ENCODE measurements around the gene USP48. TPM values are rescaled to one million over a fixed set of nuclear protein-coding genes. Genes with fewer than 3 reads are reported as not detected.

The USP48 gene
- total and polyA plus RNA-seq, 2 of the 4 experiments (the other 2 are of a cell fraction), result 24.7 to 25.0 TPM

GRCh38 chr1:21663951-21664805 lies 118.8 kb downstream of the USP48 start:
- ATAC-seq (ENCODE audit: low read depth), result no peak
- no peak overlapping the region for H2AK9ac ChIP-seq (replicated peaks; ENCODE audit: low read depth, low read length, poor library complexity)
- H3K23ac ChIP-seq (ENCODE audit: low read depth, low read length), result no peak overlapping the region
- no peak overlapping the region for H2BK20ac ChIP-seq (ENCODE audit: low read depth, low read length)
- ChIA-PET CTCF (no interaction called here), POLR2A (ENCODE audit: unreplicated experiment) (no interaction called here)
- no peak overlapping the region for H3K4me3 ChIP-seq (ENCODE audit: insufficient read depth, low read depth, low read length)
- H2AFZ ChIP-seq (replicated peaks; ENCODE audit: low read length, poor library complexity), result no peak overlapping the region
- no peak overlapping the region for H4K91ac ChIP-seq (ENCODE audit: insufficient read depth, low read depth, low read length)
- no peak overlapping the region for H2BK15ac ChIP-seq (ENCODE audit: low read depth, low read length)
- no TSS peak for BruUV-seq (replicated peaks)
- H3K27me3 ChIP-seq (ENCODE audit: control insufficient read depth, insufficient read depth, low read length), result peaks cover 90% of the 10 kb centered on the region
- H3K18ac ChIP-seq (ENCODE audit: low read depth, low read length), result no peak overlapping the region
- dilution Hi-C loops (cut with HindIII; ENCODE audit: low sequenced_read_pairs, unreplicated experiment), result no loop called here
- H3K9ac ChIP-seq (ENCODE audit: low read depth, low read length), result no peak overlapping the region
- no peak overlapping the region for H3K27ac ChIP-seq (ENCODE audit: insufficient read depth, low read length)
- H3K56ac ChIP-seq (ENCODE audit: extremely low read depth, insufficient read depth, low read length), result no peak overlapping the region
- intact Hi-C loops (cut with micrococcal nuclease), result no loop called here
- H2BK120ac ChIP-seq (ENCODE audit: low read depth, low read length), result no peak overlapping the region
- no peaks in the 10 kb centered on the region for H3K79me1 ChIP-seq (ENCODE audit: low read depth in 1 of 2, low read length in 2 of 2)
- H3K4ac ChIP-seq (ENCODE audit: low read depth, low read length), result no peak overlapping the region
- 49% methylated on average over 6 of the region's 16 CpGs; no CpG with 5 or more reads in 1 of the 2 experiments for WGBS, 2 experiments (ENCODE audit: extremely low coverage in 2 of 2, insufficient read length in 1 of 2)
- no peaks in the 10 kb centered on the region for H3K4me1 ChIP-seq (ENCODE audit: control insufficient read depth, insufficient read depth, low read length)
- H3K14ac ChIP-seq (replicated peaks; ENCODE audit: low read depth, low read length), result no peak overlapping the region
- no peaks in the 10 kb centered on the region for H3K36me3 ChIP-seq (ENCODE audit: control insufficient read depth, insufficient read depth, low read length)
- DNase-seq, result no peak
- no peak overlapping the region for H4K5ac ChIP-seq (ENCODE audit: low read depth, low read length)
- H2BK5ac ChIP-seq (ENCODE audit: low read depth, low read length, poor library complexity, severe bottlenecking), result no peak overlapping the region
- H3K4me2 ChIP-seq (ENCODE audit: low read depth, low read length), result no peak overlapping the region
- in situ Hi-C loops (cut with MboI; ENCODE audit: low sequenced_read_pairs), result no loop called here
- no peak overlapping the region for H2AK5ac ChIP-seq (ENCODE audit: low read depth, low read length)
- no peak overlapping the region for H4K8ac ChIP-seq (ENCODE audit: low read depth in 2 of 2, low read length in 2 of 2)
- H4K20me1 ChIP-seq (ENCODE audit: insufficient read depth, low read length), result peaks cover 3% of the 10 kb centered on the region; the same call in 1 of the 2 replicates
- H3K9me3 ChIP-seq (ENCODE audit: control insufficient read depth, insufficient read depth, low read length), result no peaks in the 10 kb centered on the region
- no peaks in the 10 kb centered on the region; the same call in 1 of the 2 replicates for H3K9me1 ChIP-seq (ENCODE audit: insufficient read depth, low read length)
- TF ChIP-seq MAZ (IDR thresholded peaks at IDR 0.05; ENCODE audit: borderline replicate concordance, low read depth, low read length) (no peak), USF2 (IDR thresholded peaks at IDR 0.05; ENCODE audit: low read depth, low read length) (no peak), MAFK (IDR thresholded peaks at IDR 0.05; ENCODE audit: low read depth, low read length) (no peak), CHD1 (IDR thresholded peaks at IDR 0.05; ENCODE audit: low read depth, low read length) (no peak), MXI1 (IDR thresholded peaks at IDR 0.05; ENCODE audit: borderline replicate concordance, low read depth, low read length) (no peak), SMC3 (IDR thresholded peaks at IDR 0.05; ENCODE audit: low read depth, low read length) (no peak), RCOR1 (IDR thresholded peaks at IDR 0.05; ENCODE audit: insufficient replicate concordance, low read length) (no peak), ELK1 (IDR thresholded peaks at IDR 0.05; ENCODE audit: borderline replicate concordance, low read depth, low read length) (no peak), BHLHE40 (IDR thresholded peaks at IDR 0.05; ENCODE audit: low read depth, low read length) (no peak), FOS (IDR thresholded peaks at IDR 0.05; ENCODE audit: low read depth, low read length) (no peak), NFE2L2 (IDR thresholded peaks at IDR 0.05; ENCODE audit: low read depth, low read length) (no peak), POLR2A (IDR thresholded peaks at IDR 0.05; ENCODE audit: low read depth, low read length) (no peak), RAD21 (IDR thresholded peaks at IDR 0.05; ENCODE audit: low read length) (no peak), RFX5 (IDR thresholded peaks at IDR 0.05; ENCODE audit: low read depth, low read length) (no peak)
- TF ChIP-seq, protein P1, sequence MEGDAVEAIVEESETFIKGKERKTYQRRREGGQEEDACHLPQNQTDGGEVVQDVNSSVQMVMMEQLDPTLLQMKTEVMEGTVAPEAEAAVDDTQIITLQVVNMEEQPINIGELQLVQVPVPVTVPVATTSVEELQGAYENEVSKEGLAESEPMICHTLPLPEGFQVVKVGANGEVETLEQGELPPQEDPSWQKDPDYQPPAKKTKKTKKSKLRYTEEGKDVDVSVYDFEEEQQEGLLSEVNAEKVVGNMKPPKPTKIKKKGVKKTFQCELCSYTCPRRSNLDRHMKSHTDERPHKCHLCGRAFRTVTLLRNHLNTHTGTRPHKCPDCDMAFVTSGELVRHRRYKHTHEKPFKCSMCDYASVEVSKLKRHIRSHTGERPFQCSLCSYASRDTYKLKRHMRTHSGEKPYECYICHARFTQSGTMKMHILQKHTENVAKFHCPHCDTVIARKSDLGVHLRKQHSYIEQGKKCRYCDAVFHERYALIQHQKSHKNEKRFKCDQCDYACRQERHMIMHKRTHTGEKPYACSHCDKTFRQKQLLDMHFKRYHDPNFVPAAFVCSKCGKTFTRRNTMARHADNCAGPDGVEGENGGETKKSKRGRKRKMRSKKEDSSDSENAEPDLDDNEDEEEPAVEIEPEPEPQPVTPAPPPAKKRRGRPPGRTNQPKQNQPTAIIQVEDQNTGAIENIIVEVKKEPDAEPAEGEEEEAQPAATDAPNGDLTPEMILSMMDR (conservative IDR thresholded peaks at IDR 0.05; ENCODE audit: low read depth, low read length), result no peak

Measured in IMR-90 (cell line).